Naive B cell (primary cell): Measurements from ENCODE around the gene HEATR9. TPM values are rescaled to one million over a fixed set of nuclear protein-coding genes. Genes with fewer than 3 reads are reported as not detected.

Source experiments
- ATAC-seq, 2 donors: fragments of 150-1000 bp; cut with Tn5 transposase; 2 replicates each; pipeline ENCODE4 v1.10.0; 2021; ENCODE audit warnings: low read depth in 2 of 2, mild to moderate bottlenecking in 2 of 2, moderate library complexity in 2 of 2
- DNase-seq: peaks from one replicate; pipeline ENCODE4 v3.0.0; 2022
- H3K27ac Mint-ChIP-seq, 6 donors: one replicate each; pipeline ENCODE4 v1.8.0; 2020 to 2022; ENCODE audit warnings: mild to moderate bottlenecking in 6 of 6, mixed read lengths in 6 of 6, moderate library complexity in 5 of 6, inconsistent platforms in 2 of 6
- H3K27me3 Mint-ChIP-seq, 3 donors: one replicate each; pipeline ENCODE4 v1.8.0; 2021 to 2022; ENCODE audit warnings: mixed read lengths in 3 of 3, mild to moderate bottlenecking in 1 of 3
- H3K36me3 Mint-ChIP-seq, 2 donors: one replicate each; pipeline ENCODE4 v1.8.0; 2020 to 2022; ENCODE audit warnings: mixed read lengths in 2 of 2, inconsistent platforms in 1 of 2, mild to moderate bottlenecking in 1 of 2
- H3K4me1 Mint-ChIP-seq, 3 donors: one replicate each; pipeline ENCODE4 v1.8.0; 2020 to 2022; ENCODE audit warnings: mixed read lengths in 3 of 3, inconsistent platforms in 1 of 3, mild to moderate bottlenecking in 1 of 3, moderate library complexity in 1 of 3
- H3K4me3 Mint-ChIP-seq, 8 donors: one replicate each; pipeline ENCODE4 v1.8.0; 2020 to 2022; ENCODE audit warnings: mild to moderate bottlenecking in 8 of 8, mixed read lengths in 8 of 8, moderate library complexity in 8 of 8, inconsistent platforms in 2 of 8
- H3K9me3 Mint-ChIP-seq, 7 donors: one replicate each; pipeline ENCODE4 v1.8.0; 2020 to 2022; ENCODE audit warnings: mixed read lengths in 7 of 7, mild to moderate bottlenecking in 5 of 7, inconsistent platforms in 2 of 7, moderate library complexity in 1 of 7
- polyA plus RNA-seq, 6 donors: library from polyadenylated mRNA; unstranded; fragments of 300-500 nt; fragmentation: Illumina TruSeq; gene quantifications; one replicate each; pipeline ENCODE4 v1.2.3, GENCODE V29; 2021; ENCODE audit warnings: low read depth in 6 of 6

The HEATR9 gene
- polyA plus RNA-seq, 6 donors from 2014 or later, result not detected

DNA sequence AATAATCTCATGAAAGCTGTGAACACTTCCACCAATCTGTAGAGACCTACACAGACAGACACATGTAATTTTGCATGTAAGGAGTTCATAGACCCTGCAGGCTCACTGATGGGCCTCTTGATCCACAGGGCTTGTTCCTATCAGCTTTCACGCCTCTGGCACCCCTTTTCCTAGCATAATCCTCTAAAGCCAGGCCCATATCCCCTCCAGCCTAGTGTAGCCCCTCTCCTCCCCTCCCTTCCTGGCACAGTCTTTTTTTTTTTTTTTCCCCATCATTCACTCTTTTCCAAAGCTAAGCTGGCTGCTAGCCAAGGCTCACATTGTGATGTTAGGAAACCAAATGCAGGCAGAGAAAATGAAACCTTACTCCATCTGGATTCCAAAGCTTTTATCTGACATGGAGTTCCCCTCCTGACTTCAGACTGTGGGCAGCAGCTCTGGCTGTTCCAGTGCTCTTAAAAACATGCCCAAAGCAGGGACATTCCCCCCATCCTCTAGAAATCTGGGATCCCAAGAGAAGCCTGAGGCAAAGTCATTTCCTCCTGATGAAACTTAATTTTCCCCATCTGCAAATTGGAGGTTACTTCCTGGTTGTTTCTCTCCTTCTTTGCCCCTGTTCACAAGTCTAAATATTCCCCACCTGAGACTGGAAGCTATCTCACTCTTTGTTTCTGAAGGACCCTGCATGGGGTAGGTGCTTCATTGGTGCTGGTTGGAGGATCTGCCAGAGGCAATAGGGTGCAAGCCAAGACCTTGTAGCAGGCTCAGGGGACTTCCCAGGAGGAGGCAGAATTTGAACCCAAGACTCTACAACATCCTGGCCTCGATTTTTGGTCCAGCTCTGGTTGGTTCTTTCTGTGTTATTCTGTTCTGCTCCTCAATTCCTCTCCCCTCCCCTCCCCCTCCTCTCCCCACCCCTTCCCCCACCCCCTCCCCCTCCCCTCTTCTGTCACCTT lies 21.4 kb upstream of the HEATR9 start:
- Mint-ChIP-seq H3K9me3 (no peaks in the 10 kb centered on the region), H3K27me3 (peaks cover 0 to under 1% (median 0%) of the 10 kb centered on the region in 3 donors), H3K27ac (no peak overlapping the region), H3K36me3 (no peaks in the 10 kb centered on the region), H3K4me3 (no peak overlapping the region), H3K4me1 (peaks cover 0 to 4% (median 0%) of the 10 kb centered on the region in 3 donors)
- no peak for ATAC-seq
- no peak for DNase-seq

- ATAC-seq, result no peak
- Mint-ChIP-seq H3K36me3 (no peaks in the 10 kb centered on the region), H3K9me3 (no peaks in the 10 kb centered on the region), H3K4me1 (peaks cover 0 to 4% (median 0%) of the 10 kb centered on the region in 3 donors), H3K27me3 (no peaks in the 10 kb centered on the region), H3K4me3 (no peak overlapping the region), H3K27ac (peak overlapping the region in 2 of 6 donors; percentile 20 to 62)
- no peak for DNase-seq
These were observed 20.6 kb upstream of the HEATR9 start for GRCh38 chr17:35889241-35889640.

GRCh38 chr17:35879773-35880654 lies 11.3 kb upstream of the HEATR9 start, which contains the start of gene CCL5:
Gene CCL5 (minus strand): TSS chr17:35880360.
- peak within 1 kb of the TSS in 5 of 8 donors; percentile 10 to 44 (median 37) for H3K4me3 Mint-ChIP-seq
- ATAC-seq (peak; percentile 52 to 64), DNase-seq (no peak)
- H3K36me3 Mint-ChIP-seq, result no peaks in the 10 kb centered on the region
- H3K9me3 Mint-ChIP-seq, result no peaks in the 10 kb centered on the region
- peaks cover 0 to 6% (median 0%) of the 10 kb centered on the region in 3 donors for H3K27me3 Mint-ChIP-seq
- H3K4me1 Mint-ChIP-seq, result peaks cover 14 to 17% (median 15%) of the 10 kb centered on the region in 3 donors
- H3K27ac Mint-ChIP-seq, result peak within 1 kb of the TSS in 3 of 6 donors; percentile 9 to 54 (median 10)

GRCh38 chr17:35878361-35878760 lies 9.7 kb upstream of the HEATR9 start:
- peak overlapping the region in 1 of 8 donors; percentile 20 for H3K4me3 Mint-ChIP-seq
- no peaks in the 10 kb centered on the region for H3K36me3 Mint-ChIP-seq
- H3K27me3 Mint-ChIP-seq, result peaks cover 0 to 6% (median 0%) of the 10 kb centered on the region in 3 donors
- no peak overlapping the region for H3K27ac Mint-ChIP-seq
- no peak for ATAC-seq
- H3K9me3 Mint-ChIP-seq, result no peaks in the 10 kb centered on the region
- DNase-seq, result no peak
- H3K4me1 Mint-ChIP-seq, result peaks cover 14 to 17% (median 15%) of the 10 kb centered on the region in 3 donors

- Mint-ChIP-seq H3K4me1 (peaks cover 14 to 17% (median 15%) of the 10 kb centered on the region in 3 donors), H3K4me3 (no peak overlapping the region), H3K27me3 (peaks cover 0 to 6% (median 0%) of the 10 kb centered on the region in 3 donors), H3K9me3 (no peaks in the 10 kb centered on the region), H3K36me3 (no peaks in the 10 kb centered on the region), H3K27ac (peak overlapping the region in 1 of 6 donors; percentile 64)
- ATAC-seq (no peak), DNase-seq (no peak)
These were observed 8.8 kb upstream of the HEATR9 start for GRCh38 chr17:35877345-35878029.

DNA sequence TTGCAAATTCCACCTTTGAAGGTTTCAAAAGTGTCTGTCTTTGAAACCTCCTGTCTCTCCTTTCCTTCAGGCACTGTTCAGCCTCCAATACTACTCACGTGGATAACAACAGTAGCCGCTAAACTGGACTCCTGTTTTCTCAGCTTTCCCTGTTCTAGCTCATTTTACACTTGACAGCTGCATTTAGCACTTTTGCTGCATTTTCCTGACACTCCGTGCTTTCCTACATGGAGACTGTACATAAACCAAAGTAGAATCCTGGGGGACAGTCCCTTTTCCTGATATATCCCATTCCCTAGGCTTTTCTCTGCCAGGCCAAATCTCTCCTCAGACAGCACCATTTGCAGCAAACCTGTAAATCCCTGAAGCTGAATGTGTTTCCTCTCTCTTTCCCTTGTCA lies 7.8 kb upstream of the HEATR9 start:
- Mint-ChIP-seq H3K27ac (peak overlapping the region in 1 of 6 donors; percentile 23), H3K4me3 (no peak overlapping the region), H3K27me3 (peaks cover 0 to 6% (median 0%) of the 10 kb centered on the region in 3 donors), H3K9me3 (no peaks in the 10 kb centered on the region), H3K4me1 (peaks cover 15 to 17% (median 15%) of the 10 kb centered on the region in 3 donors), H3K36me3 (no peaks in the 10 kb centered on the region)
- DNase-seq (no peak), ATAC-seq (no peak)

DNA sequence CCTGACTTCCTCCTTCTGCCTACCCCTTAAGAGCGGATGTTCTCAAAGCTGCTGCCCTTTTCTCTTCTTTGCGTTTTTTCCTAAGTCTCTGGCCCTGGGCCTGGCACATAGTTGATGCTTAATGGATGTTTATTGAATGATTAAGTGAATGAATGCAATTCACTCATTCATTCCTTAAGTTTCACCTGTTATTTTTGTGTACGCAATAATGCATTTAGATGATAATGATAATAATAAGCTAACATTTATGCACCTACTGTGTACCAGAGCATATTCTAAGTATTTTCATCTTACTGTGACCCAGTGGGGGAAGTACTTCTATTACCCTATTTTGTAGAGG lies 7.1 kb upstream of the HEATR9 start:
- H3K27ac Mint-ChIP-seq, result peak overlapping the region in 3 of 6 donors; percentile 4 to 90 (median 10)
- H3K9me3 Mint-ChIP-seq, result no peaks in the 10 kb centered on the region
- no peaks in the 10 kb centered on the region for H3K36me3 Mint-ChIP-seq
- peaks cover 16 to 24% (median 20%) of the 10 kb centered on the region in 3 donors for H3K4me1 Mint-ChIP-seq
- H3K4me3 Mint-ChIP-seq, result peak overlapping the region in 3 of 8 donors; percentile 16 to 74 (median 68)
- ATAC-seq, result no peak
- H3K27me3 Mint-ChIP-seq, result peaks cover 0 to 6% (median 0%) of the 10 kb centered on the region in 3 donors
- no peak for DNase-seq

- H3K4me1 Mint-ChIP-seq, result peaks cover 16 to 20% (median 20%) of the 10 kb centered on the region in 3 donors
- peak overlapping the region in 2 of 8 donors; percentile 16 to 74 for H3K4me3 Mint-ChIP-seq
- H3K27ac Mint-ChIP-seq, result peak overlapping the region in 2 of 6 donors; percentile 4 to 10
- DNase-seq (no peak), ATAC-seq (no peak)
- no peaks in the 10 kb centered on the region for H3K9me3 Mint-ChIP-seq
- no peaks in the 10 kb centered on the region for H3K36me3 Mint-ChIP-seq
- H3K27me3 Mint-ChIP-seq, result peaks cover 0 to 6% (median 0%) of the 10 kb centered on the region in 3 donors
These were observed 6.5 kb upstream of the HEATR9 start for GRCh38 chr17:35875072-35875799.

DNA sequence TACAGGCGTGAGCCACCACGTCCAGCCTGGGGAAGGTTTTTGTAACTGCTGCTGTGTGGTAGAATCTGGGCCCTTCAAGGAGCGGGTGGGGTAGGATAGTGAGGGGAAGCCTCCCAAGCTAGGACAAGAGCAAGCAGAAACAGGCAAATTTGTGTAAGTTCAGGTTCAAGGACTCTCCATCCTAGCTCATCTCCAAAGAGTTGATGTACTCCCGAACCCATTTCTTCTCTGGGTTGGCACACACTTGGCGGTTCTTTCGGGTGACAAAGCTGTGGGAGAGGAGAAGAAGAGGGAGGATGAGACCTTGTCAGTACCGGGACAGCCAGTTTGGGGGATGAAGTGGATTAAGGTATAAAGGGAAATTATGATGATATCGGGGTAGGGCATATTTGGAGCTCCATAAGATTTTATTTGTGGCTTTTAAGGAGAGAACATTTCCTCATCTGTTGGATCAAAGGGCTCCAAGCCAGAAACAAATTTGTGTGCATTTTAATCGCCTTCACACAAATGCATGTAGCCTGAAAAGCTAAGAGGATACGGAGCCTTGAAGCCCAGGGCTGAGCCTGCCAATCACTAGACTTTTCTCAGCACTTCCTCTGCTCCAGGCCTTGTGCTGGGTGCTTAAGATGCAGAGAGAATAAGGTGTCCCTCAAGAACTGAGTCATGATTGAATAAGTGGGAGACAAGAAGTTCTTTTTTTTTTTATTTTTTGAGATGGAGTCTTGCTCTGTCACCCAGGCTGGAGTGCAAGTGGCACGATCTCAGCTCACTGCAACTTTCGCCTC lies 3.7 kb upstream of the HEATR9 start:
- Mint-ChIP-seq H3K27me3 (peaks cover 0 to 6% (median 0%) of the 10 kb centered on the region in 3 donors), H3K9me3 (no peaks in the 10 kb centered on the region), H3K4me3 (no peak overlapping the region), H3K36me3 (no peaks in the 10 kb centered on the region), H3K27ac (no peak overlapping the region), H3K4me1 (peaks cover 11 to 13% (median 12%) of the 10 kb centered on the region in 3 donors)
- ATAC-seq, result no peak
- DNase-seq, result no peak

GRCh38 chr17:35870906-35871819 lies 2.5 kb upstream of the HEATR9 start:
- Mint-ChIP-seq H3K36me3 (no peaks in the 10 kb centered on the region), H3K27ac (peak overlapping the region in 1 of 6 donors; percentile 74), H3K27me3 (no peaks in the 10 kb centered on the region), H3K9me3 (no peaks in the 10 kb centered on the region), H3K4me3 (peak overlapping the region in 1 of 8 donors; percentile 38), H3K4me1 (peaks cover 11 to 13% (median 12%) of the 10 kb centered on the region in 3 donors)
- no peak for DNase-seq
- peak; percentile 49 to 70 for ATAC-seq

DNA sequence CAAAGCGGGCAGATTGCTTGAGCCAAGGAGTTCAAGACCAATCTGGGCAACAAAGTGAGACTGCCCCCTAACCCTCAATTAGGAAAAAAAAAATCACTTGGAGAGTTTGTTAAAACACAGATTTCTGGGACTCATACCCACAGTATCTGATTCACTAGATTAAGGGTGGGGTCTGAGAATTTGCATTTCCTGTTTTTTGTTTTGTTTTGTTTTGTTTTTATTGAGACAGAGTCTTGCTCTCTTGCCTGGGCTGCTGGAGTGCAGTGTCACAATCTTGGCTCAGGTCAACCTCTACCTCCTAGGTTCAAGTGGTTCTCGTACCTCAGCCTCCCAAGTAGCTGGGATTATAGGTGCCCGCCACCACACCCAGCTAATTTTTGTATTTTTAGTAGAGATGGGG lies 1.1 kb downstream of the HEATR9 start:
- H3K4me3 Mint-ChIP-seq, result no peak overlapping the region
- no peaks in the 10 kb centered on the region for H3K9me3 Mint-ChIP-seq
- H3K27me3 Mint-ChIP-seq, result no peaks in the 10 kb centered on the region
- ATAC-seq (no peak), DNase-seq (no peak)
- peaks cover 5 to 7% (median 5%) of the 10 kb centered on the region in 3 donors for H3K4me1 Mint-ChIP-seq
- no peaks in the 10 kb centered on the region for H3K36me3 Mint-ChIP-seq
- no peak overlapping the region for H3K27ac Mint-ChIP-seq
